ENCODE results near the gene TNNC2.

TNNC2 gene

GRCh38 chr20:45861221-45862075, 34.3 kb upstream of the TNNC2 start:
- peak; percentile 55; the same call in 1 of the 2 replicates for TF ChIP-seq NFIC (IDR thresholded peaks at IDR 0.05)
- TF ChIP-seq, protein P1, sequence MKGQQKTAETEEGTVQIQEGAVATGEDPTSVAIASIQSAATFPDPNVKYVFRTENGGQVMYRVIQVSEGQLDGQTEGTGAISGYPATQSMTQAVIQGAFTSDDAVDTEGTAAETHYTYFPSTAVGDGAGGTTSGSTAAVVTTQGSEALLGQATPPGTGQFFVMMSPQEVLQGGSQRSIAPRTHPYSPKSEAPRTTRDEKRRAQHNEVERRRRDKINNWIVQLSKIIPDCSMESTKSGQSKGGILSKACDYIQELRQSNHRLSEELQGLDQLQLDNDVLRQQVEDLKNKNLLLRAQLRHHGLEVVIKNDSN (IDR thresholded peaks at IDR 0.05), result no peak
- TF ChIP-seq EP300 (IDR thresholded peaks at IDR 0.05; ENCODE audit: borderline replicate concordance), result no peak
- TF ChIP-seq TEAD4 (IDR thresholded peaks at IDR 0.05), result no peak

GRCh38 chr20:45860560-45861220, 33.6 kb upstream of the TNNC2 start:
- TF ChIP-seq RAD21 (IDR thresholded peaks at IDR 0.05; ENCODE audit: low read depth) (no peak), ZBTB7A (IDR thresholded peaks at IDR 0.05; ENCODE audit: low read depth) (no peak), EGR1 (IDR thresholded peaks at IDR 0.05) (no peak), NFIC (IDR thresholded peaks at IDR 0.05) (no peak), EP300 (IDR thresholded peaks at IDR 0.05; ENCODE audit: borderline replicate concordance) (no peak), TCF12 (IDR thresholded peaks at IDR 0.05; ENCODE audit: low read depth) (no peak), YY1 (IDR thresholded peaks at IDR 0.05; ENCODE audit: low read depth) (no peak), CEBPB (IDR thresholded peaks at IDR 0.05) (no peak), TAF1 (IDR thresholded peaks at IDR 0.05; ENCODE audit: low read depth) (no peak), TEAD4 (IDR thresholded peaks at IDR 0.05) (no peak)
- TF ChIP-seq, protein P2, sequence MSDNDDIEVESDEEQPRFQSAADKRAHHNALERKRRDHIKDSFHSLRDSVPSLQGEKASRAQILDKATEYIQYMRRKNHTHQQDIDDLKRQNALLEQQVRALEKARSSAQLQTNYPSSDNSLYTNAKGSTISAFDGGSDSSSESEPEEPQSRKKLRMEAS (IDR thresholded peaks at IDR 0.05), result no peak

- TF ChIP-seq YY1 (IDR thresholded peaks at IDR 0.05; ENCODE audit: low read depth) (no peak), EGR1 (IDR thresholded peaks at IDR 0.05) (no peak)
- TF ChIP-seq, protein P1 (IDR thresholded peaks at IDR 0.05), result no peak
Measured at GRCh38 chr20:45859916-45860315, 32.8 kb upstream of the TNNC2 start.

- TF ChIP-seq FOXM1 (IDR thresholded peaks at IDR 0.05; ENCODE audit: borderline replicate concordance, low read depth), result no peak
- no peak for TF ChIP-seq EP300 (IDR thresholded peaks at IDR 0.05; ENCODE audit: borderline replicate concordance)
- no peak for TF ChIP-seq YY1 (IDR thresholded peaks at IDR 0.05; ENCODE audit: low read depth)
- TF ChIP-seq ZBTB7A (IDR thresholded peaks at IDR 0.05; ENCODE audit: low read depth), result no peak
- no peak for TF ChIP-seq NFIC (IDR thresholded peaks at IDR 0.05)
- TF ChIP-seq TCF12 (IDR thresholded peaks at IDR 0.05; ENCODE audit: low read depth), result no peak
- TF ChIP-seq, protein P2 (IDR thresholded peaks at IDR 0.05), result no peak
- no peak for TF ChIP-seq EGR1 (IDR thresholded peaks at IDR 0.05)
- no peak for TF ChIP-seq RAD21 (IDR thresholded peaks at IDR 0.05; ENCODE audit: low read depth)
Measured at GRCh38 chr20:45857882-45858216, 30.7 kb upstream of the TNNC2 start.

- TF ChIP-seq ZBTB7A (IDR thresholded peaks at IDR 0.05; ENCODE audit: low read depth) (no peak), TEAD4 (IDR thresholded peaks at IDR 0.05) (no peak), RAD21 (IDR thresholded peaks at IDR 0.05; ENCODE audit: low read depth) (no peak), CREB1 (IDR thresholded peaks at IDR 0.05; ENCODE audit: low read depth) (peak; percentile 56; the same call in 1 of the 2 replicates), TAF1 (IDR thresholded peaks at IDR 0.05; ENCODE audit: low read depth) (peak; percentile 91), TCF12 (IDR thresholded peaks at IDR 0.05; ENCODE audit: low read depth) (no peak), NFIC (IDR thresholded peaks at IDR 0.05) (no peak), EGR1 (IDR thresholded peaks at IDR 0.05) (0 out of 2 replicates have a peak, but pooled peaks have one; percentile 25), YY1 (IDR thresholded peaks at IDR 0.05; ENCODE audit: low read depth) (peak; percentile 41; the same call in 1 of the 2 replicates), CEBPB (IDR thresholded peaks at IDR 0.05) (no peak), FOXM1 (IDR thresholded peaks at IDR 0.05; ENCODE audit: borderline replicate concordance, low read depth) (no peak), EP300 (IDR thresholded peaks at IDR 0.05; ENCODE audit: borderline replicate concordance) (peak; percentile 34; the same call in 1 of the 2 replicates)
- TF ChIP-seq, protein P3, sequence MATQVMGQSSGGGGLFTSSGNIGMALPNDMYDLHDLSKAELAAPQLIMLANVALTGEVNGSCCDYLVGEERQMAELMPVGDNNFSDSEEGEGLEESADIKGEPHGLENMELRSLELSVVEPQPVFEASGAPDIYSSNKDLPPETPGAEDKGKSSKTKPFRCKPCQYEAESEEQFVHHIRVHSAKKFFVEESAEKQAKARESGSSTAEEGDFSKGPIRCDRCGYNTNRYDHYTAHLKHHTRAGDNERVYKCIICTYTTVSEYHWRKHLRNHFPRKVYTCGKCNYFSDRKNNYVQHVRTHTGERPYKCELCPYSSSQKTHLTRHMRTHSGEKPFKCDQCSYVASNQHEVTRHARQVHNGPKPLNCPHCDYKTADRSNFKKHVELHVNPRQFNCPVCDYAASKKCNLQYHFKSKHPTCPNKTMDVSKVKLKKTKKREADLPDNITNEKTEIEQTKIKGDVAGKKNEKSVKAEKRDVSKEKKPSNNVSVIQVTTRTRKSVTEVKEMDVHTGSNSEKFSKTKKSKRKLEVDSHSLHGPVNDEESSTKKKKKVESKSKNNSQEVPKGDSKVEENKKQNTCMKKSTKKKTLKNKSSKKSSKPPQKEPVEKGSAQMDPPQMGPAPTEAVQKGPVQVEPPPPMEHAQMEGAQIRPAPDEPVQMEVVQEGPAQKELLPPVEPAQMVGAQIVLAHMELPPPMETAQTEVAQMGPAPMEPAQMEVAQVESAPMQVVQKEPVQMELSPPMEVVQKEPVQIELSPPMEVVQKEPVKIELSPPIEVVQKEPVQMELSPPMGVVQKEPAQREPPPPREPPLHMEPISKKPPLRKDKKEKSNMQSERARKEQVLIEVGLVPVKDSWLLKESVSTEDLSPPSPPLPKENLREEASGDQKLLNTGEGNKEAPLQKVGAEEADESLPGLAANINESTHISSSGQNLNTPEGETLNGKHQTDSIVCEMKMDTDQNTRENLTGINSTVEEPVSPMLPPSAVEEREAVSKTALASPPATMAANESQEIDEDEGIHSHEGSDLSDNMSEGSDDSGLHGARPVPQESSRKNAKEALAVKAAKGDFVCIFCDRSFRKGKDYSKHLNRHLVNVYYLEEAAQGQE (IDR thresholded peaks at IDR 0.05; ENCODE audit: low read depth), result no peak
- TF ChIP-seq, protein P2 (IDR thresholded peaks at IDR 0.05), result peak; percentile 60
- TF ChIP-seq, protein P1 (IDR thresholded peaks at IDR 0.05), result no peak
Measured at GRCh38 chr20:45857114-45857881, 30.2 kb upstream of the TNNC2 start, which contains the start of the genes ACOT8 and ZSWIM3. TSS of gene ACOT8 (minus strand) at chr20:45857392. CDS start at chr20:45857315, 77 bp downstream. TSS of gene ZSWIM3 (plus strand) at chr20:45857614. CDS start at chr20:45857826, 212 bp downstream.

DNA sequence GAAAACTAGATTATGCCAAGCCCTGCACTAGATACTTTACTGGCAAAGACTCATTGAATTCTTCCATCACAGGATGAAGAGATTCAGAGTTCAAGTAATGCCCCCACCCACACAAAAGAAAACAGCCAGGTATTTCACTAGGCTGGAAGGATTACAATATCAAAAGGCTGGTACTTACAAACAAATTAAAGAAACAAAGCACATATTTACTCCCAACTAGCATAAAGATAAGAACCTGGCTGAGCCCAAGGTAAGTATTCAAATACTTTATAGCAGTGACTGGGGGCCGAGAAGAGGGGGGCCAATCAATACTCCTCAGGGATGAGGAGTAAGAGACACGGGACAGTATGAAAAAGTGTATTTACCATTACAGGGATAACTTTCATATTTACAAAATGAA, 26.4 kb upstream of the TNNC2 start:
- TF ChIP-seq NFIC (IDR thresholded peaks at IDR 0.05), result no peak
- TF ChIP-seq YY1 (IDR thresholded peaks at IDR 0.05; ENCODE audit: low read depth), result no peak
- TF ChIP-seq, protein P2 (IDR thresholded peaks at IDR 0.05), result no peak
- TF ChIP-seq FOXM1 (IDR thresholded peaks at IDR 0.05; ENCODE audit: borderline replicate concordance, low read depth), result no peak
- TF ChIP-seq CREB1 (IDR thresholded peaks at IDR 0.05; ENCODE audit: low read depth), result no peak
- no peak for TF ChIP-seq TCF12 (IDR thresholded peaks at IDR 0.05; ENCODE audit: low read depth)
- TF ChIP-seq CEBPB (IDR thresholded peaks at IDR 0.05), result no peak

Measured in Ishikawa (cell line).